NCI-H146 (cell line): ENCODE measurements around the gene KIAA1191.
"Not testable (repeated sequence)": the region's sequence is repeated elsewhere in the genome, so short reads cannot be mapped to it uniquely, and the experiment has no call there.

Experiments
- DNase-seq: peaks from one replicate; lab custom pipeline; 2025; lab: John Stamatoyannopoulos, UW

Gene KIAA1191, protein sequence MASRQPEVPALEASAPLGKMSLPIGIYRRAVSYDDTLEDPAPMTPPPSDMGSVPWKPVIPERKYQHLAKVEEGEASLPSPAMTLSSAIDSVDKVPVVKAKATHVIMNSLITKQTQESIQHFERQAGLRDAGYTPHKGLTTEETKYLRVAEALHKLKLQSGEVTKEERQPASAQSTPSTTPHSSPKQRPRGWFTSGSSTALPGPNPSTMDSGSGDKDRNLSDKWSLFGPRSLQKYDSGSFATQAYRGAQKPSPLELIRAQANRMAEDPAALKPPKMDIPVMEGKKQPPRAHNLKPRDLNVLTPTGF

DNA sequence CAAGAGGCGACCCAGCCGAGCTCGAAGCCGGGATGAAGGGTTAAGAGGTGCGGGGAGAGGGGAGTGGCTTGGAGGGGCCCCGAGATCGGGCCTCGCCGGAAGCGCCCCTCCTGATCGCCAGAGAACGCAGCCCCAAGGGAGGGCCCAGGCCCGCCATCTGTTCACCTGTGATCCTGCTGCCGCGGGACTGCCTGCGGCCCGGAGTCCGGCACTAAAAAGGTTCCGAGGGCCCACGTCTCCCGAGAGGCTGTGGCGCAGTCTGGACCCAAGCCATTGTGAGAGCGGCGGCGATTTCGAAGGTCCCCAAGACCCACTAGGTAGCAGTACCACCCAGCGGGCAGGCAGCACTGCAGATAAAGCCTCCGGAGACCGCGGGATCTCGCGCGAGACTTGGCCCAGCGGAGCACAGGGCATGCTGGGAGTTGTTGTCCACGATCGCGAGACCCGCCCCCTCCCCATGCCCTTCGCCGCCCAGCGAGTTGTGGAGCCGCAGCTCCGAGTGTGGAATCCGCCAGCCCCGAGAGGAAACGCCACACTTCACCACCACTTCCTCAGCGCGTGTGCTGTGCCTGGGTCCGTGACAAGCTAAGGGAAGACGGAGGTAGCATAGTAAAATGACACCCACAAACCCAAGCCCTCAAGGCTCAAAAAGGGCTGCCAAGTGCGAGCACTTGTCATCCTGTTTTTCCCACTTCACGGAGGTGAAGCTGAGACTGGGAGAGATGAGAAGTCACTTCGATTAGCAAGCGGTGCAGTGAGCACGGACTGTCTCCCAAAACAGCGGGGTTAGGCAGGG lies at the start of gene KIAA1191:
Gene KIAA1191, minus strand, starts transcription at position 328 of the 796 bp plus-strand sequence. CDS start 2,256 bp downstream, outside the sequence.
- DNase-seq, result peak; percentile 79

DNA sequence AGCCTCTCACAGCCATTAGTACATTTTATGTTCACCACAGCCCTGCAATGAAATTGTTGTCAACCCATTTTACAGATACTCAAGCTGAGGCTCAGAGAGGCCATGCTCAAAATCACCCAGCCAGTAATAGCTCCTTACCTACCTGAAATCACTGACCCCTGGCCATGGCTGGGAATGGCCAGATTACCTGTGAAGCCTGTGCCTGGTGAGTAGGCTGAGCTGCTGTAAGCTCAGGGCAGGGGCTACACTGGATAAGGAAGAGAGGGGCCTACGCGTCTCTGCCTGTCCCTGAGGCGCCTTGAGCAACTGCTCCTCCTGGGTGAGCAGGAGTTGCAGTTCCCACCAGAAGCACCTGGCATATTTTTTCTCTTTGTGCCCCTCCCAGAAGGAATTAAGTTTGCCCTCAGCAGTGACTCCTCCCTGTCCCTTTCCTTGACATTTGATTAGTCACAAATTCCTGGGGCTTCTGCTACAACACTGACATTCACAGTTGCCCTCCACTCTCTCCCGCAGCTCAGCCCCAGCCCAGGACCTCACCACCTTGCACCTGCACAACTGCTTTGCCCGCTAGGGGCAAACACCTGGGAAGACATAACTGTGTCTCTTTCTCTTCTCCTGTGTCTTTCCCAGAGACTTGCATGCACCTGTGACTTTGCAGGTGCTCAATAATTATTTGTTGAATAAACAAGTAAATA lies 49.1 kb upstream of the KIAA1191 start:
- no peak for DNase-seq

DNA sequence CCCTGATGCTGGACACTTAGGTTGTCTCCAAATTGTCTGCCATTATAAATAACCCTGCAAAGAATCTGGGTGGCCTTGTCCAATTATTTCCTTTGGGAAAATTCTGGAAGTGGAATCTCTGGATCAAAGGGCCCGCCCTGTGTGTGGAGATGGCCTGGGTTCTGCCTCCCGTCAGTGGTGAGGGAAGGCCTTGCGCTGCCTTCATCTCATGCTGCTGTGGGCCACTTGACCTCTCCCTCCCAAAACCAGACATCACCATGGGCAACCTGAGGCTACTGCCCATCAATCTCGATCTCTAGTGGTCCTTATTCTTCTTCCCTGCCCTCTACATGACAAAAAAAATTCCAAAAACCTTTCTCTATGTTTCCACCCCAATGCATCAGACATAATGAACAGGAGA lies 48.2 kb upstream of the KIAA1191 start:
- DNase-seq, result no peak

DNA sequence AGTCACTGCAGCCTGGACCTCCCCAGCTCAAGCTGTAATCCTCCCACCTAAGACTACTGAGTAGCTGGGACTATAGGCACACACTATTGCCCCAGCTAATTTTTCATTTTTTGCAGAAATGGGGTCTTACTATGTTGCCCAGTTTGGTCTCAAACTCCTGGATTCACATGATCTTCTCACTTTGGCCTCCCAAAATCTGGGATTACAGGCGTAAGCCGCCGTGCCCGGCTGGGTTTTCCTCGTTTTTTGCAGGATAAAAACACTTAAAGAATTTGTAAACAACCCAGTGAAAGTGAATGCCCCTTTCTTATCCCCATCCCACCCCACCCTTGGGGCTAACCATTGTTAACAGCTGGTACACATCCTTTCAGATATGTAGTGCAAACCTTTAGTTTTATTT lies 47.0 kb upstream of the KIAA1191 start:
- no peak for DNase-seq

DNA sequence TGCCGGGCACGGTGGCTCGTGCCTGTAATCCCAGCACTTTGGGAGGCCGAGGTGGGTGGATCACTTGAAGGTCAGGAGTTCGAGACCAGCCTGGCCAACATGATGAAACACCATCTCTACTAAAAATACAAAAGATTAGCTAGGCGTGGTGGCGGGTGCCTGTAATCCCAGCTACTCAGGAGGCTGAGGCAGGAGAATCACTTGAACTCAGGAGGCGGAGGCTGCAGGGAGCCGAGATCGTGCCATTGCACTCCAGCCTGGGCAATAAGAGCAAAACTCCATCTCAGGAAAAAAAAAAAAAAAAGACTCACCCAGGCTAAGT lies 46.6 kb upstream of the KIAA1191 start:
- not testable (repeated sequence) for DNase-seq

DNA sequence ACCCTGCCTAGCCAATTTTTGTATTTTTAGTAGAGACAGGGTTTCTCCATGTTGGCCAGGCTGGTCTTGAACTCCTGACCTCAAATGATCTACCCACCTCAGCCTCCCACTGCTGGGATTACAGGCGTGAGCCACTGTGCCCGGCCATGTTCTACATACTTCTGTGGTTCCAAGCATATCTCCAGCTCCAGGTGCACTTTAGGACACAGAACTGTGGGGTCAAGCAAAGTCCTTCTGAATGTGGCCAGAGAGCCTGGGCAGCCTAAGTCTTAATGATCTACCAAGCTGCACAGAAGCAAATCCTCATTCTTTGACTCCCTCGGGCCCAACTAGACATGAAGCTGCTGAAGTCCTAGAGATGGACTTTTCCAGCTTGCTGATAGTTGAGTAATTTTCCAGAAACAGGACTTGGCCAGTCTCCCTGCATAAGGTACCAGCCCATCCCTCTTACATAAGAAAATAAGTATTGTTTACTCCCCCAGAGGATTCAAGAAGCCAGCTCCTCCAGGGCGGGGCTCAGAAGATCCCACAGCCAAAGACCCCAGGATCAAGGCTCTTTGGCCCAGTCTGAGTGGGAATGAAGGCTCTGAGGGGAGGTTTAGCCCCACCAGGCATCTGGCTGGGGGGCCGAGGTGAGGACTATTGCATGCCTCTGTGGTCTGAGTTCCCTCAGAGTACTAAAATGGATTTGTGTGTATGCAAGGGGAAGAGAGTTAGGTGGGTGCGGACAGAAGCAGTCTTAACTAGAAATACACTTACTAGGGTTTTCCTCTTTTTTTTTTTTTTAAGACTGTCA lies 46.1 kb upstream of the KIAA1191 start:
- DNase-seq, result no peak

DNA sequence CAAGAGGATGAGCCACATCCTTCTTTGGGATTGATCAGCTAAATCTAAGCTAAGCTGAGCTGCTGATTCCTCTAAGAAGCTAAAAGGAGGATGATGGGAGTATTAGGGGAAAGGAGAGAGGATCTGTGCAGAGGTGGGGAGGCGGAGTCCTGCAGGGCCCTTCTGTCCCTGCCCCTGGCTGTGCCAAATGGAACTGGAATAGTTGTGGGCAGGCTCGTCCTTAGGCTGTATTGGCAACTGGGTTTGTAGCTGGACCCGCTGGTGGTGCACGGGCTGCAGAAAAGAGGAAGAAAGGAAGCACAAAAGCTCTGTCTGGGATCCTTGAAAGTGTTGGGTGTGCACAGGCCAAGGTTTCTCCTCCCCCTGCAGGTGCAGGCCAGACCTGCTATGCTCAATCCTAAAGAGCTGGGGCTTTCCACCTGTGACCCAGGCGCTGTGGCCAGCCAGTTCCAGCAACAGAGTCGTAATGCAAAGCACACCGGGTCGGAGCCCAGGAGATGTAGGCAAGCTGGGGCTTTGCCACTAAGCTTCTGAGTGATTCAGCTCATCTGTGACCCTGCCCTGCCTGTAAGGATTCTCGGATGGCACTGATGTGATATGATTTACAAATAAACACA lies 45.0 kb upstream of the KIAA1191 start:
- no peak for DNase-seq

DNA sequence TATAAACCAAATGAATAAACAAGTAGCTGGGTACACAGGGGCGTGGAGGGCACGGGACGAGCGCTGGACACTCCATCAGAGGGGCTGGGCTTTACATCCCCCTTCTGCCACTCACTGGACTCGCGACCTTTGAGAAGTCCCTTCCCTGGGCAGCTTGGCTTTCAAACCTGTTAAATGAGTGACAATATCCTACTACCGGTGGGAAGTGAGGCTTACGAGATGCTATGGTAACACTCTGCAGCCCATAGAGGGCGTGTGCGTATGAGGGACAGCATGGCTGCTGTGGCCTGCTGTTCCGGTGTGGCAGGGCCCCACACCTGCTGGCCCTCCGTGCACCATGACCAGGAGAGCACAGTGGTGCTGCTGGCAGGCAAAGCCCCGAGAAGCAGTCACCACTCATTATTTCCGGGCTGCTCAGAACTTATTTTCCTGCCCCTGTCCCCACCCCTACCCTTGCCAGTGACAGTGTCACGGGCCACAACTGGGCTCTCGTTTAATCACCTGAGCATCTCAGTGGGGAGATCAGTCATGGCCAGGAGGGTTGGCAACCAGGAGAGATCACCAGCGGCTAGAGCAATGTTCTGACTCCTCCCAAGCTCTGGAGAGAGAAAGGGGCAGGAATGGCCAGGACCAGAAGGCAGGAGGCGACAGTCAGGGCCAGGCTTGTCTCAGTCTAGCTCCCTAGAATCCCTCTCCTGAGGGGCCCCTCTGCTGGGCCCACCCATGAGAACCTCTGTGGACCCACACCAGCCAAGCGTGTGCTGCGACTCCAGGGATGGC lies 44.3 kb upstream of the KIAA1191 start:
- no peak for DNase-seq

DNA sequence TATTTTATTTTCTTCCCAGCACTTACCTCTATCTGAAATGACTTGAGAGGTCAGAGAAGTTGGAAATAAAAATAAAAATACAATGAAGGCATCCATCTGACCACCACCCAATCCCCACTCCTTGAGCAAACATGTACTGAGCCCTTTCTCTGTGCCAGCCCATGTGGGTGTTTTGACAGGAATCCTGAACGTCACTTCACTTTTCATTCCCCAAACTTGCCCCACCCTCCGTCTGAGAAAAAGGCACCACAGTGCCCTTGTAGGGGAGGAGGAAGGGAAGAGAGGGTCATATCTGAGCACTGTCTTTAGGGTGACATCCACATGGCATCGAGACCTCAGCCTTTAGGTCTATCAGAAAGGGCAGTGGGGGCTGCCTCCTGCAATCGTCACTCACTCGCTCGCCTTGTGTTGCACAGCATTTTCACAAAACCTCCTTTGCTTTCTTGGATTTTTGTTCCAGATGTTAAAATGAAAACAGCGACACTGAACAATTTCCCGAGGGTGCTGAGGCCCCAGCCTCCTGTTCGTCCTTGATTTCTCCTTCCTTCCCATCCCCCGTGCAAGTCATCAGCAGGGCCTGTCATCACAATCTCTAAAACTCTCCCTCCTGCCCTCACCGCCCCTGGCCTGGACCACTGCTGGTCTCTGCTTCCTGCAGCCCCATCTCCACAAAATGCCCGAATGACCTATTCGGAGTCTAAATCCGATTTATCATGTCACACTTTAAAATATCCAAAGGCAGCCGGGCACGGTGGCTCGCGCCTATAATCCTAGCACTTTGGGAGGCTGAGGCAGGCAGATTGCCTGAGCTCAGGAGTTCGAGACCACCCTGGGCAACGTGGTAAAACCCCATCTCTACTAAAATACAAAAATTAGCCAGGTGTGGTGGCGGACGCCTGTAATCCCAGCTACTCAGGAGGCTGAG lies 40.0 kb upstream of the KIAA1191 start:
- DNase-seq, result no peak

DNA sequence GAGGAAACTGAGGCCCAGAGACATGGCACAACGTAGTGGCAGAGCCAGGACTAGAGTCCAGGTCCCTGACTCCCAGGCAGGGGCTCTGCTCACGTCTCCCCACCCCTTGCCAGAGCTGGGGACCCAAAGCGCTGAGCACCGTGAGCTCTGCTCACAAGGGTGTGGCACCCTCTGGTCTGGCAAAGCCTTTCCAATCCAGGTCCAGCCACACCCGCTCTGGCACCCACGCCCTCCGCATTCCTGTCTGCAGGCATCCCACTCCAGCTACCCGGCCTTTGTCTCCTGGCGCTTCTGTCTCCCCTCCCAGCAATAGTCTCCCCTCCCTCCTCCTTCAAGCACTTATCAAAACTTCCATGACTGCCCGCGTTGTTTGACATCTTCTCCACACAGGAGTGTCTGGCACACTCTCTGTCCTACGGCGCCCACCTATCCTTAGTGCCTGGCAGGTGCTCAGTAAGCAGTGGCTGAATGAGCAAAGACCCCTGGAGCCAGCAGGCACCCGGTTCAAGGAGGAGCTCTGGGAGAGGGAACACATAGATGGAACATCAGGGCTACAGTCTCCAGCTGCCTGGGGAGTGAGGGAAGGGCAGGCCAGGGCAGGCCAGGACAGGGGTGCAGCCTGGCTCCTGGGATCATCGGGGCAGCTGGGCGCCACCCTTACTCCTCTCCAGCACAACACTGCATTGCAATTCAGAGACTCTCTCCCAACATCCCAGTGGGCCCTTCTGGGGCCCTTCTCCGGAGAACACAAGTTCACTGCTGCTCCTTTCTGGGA lies 39.0 kb upstream of the KIAA1191 start:
- DNase-seq, result no peak

DNA sequence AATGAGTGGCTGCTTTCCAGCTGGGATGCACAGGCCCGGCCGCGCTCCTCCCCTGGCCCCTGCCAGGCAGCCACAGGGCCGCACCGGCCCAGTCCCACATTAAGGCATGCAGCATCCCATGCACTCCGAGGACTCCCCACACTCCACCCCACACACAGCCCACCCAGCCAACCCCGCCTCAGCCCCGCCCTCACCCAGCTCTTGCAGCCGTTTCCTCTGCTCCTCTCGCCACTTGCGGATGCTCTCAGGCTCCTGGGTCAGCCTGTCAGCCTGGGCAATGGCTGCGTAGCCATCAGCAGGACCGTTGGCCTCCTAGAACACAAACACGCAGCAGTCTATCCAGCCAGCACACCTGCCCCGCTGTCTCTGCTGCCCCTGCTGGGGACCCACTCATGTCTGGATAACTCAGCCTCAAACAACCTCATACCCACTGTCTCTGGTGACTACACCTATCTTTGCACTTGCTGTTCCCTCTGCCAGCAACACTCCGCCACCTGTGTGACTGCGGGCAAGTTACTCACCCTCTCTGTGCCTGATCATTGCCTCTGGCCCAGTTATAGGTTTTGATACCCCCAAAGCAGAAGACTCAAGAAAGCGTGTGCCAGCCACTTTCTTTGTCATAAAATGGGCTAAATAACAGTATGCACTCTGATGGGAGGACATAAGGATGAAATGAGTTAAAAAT lies 36.3 kb upstream of the KIAA1191 start:
- no peak for DNase-seq

DNA sequence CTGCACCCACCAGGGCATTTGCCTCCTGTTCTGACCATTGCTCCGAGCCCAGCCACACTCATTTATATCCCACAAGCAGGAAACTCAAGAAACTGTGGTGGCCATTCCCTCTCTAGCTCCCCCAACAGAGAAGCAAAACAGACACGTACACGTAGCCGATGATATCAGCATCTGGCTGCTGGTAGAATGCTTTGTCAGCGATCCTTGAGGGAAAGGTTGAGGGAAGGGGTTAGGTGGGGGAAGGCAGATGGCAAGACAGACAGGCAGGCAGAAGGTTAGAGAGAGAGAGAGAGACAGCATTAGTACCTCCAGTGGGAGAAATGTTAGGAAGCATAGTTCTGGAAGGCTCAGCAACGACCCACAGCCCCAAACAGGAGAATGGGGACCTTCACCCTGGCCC lies 34.8 kb upstream of the KIAA1191 start:
- DNase-seq, result no peak

DNA sequence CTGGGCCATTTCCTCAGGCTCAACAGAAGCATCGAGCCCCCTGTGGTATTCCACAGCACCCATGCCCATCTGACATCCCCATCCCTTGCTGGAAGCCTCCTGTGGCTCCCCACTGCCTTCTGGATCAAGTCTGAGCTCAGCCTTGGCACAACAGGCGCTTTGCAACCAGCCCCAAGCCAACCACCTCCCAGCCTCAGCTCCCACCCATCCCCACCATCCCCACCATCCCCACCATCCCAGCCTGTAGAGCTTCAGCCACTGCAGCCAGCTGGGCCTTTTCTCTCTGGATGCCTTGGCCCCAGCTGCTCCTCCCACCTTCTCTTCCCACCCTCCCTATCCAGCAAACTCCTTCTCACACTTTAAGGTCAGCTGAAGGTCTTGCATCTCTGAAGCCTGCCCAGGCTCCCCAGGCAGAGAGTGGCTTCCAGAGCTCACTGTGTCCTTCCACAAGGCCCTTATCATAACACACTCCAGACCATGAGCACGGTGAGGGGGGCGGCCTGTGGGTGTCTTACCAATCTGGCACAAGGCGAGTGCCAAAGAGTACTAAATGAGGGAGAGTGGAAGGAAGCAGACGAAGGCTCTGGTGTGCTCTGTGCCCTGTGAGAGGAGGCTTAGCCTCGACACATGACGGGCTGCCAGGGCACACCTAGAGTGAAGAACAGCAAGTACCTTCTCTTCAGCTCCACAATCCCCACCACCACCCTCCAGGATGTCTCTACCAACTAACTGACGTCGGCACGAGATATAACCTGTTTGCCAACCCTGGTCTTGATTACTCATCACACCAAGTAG lies 33.5 kb upstream of the KIAA1191 start:
- DNase-seq, result no peak

DNA sequence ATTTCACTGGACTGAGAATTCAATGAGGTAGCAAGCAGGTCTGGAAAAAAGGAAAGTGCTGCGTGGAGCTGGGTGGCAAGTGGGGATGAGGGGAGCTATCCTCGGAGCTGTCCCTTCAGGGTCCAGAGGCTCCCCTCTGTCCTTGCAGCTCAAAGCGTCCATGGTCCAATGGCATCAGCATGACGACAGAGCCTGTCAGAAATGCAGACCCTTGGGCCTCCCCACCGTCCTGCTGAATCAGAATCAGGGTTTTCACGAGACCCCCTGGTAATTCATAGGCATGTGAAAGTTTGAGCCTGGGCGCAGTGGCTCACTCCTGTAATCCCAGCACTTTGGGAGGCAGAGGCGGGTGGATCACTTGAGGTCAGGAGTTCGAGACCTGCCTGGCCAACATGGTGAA lies 32.5 kb upstream of the KIAA1191 start:
- no peak for DNase-seq

DNA sequence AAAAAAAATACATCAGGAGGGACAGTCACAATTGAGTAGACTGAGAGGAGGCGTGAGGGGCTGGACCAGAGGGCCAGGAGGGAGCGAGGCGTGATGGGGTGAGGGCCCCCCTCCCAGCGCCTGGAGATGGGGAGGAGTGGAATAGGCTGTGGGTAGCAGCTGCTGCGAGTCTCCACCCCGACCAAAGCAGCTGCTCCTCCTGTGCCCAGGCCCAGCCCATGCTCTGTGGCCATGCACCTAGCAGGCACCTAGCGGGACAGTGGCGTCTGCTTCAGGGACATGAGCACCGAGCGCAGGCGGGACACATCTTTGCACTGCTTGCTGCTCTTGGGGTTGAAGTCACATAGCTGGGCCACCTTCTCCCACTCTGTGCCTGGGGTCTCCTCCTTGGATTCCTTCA lies 31.0 kb upstream of the KIAA1191 start:
- DNase-seq, result no peak

DNA sequence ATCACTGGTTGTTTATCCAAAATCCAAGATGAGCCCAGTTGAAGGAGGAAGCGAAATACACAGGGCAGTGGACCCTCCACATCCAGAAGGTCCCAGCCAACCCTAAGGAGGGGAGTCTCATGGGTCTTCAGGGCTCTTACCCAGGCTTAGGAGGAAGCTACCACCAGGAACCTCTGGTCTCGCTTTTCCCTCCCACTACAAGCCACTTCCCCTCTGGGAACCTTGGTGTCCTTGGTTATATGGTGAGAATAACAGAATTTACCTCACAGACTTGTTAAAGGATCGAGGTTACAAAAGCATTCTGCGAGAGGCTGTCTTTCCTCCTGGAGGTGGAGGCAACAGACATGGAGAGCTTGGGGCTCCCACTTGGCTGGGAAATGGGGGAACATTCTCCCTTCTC lies 30.4 kb upstream of the KIAA1191 start:
- DNase-seq, result no peak

DNA sequence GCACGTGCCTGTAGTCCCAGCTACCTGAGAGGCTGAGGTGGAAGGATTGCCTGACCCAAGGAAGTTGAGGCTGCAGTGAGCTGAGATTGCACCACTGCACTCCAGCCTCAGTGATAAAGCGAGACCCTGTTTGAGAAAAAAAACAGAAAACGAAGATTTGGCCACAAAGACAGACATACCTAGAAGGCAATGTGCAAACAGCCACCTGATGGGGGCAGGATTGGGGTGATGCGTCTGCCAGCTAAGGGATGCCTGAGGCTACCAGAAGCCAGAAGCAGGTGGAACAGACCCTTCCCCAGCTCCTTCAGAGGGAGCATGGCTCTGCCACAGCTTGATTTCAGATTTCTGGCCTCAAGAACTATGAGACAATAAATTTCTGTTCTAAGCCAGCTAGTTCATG lies 29.9 kb upstream of the KIAA1191 start:
- DNase-seq, result no peak
